Memory B cell (primary cell): Measurements from ENCODE around the gene CIB2.
"Not testable (repeated sequence)": the region's sequence is repeated elsewhere in the genome, so short reads cannot be mapped to it uniquely, and the experiment has no call there.

Source experiments
- ATAC-seq: fragments of 150-1000 bp; cut with Tn5 transposase; 2 replicates; pipeline ENCODE4 v1.10.0; 2021; ENCODE audit warnings: low read depth, mild to moderate bottlenecking, moderate library complexity
- DNase-seq, 2 donors: peaks; one replicate each; pipeline ENCODE4 v3.0.0; 2022; ENCODE audit warnings: low spot score in 2 of 2
- H3K27ac Mint-ChIP-seq: one replicate; pipeline ENCODE4 v1.8.0; 2022; ENCODE audit warnings: mild to moderate bottlenecking, moderate library complexity, mixed read lengths
- H3K27me3 Mint-ChIP-seq: one replicate; pipeline ENCODE4 v1.8.0; 2022; ENCODE audit warnings: mixed read lengths
- H3K36me3 Mint-ChIP-seq: one replicate; pipeline ENCODE4 v1.8.0; 2022; ENCODE audit warnings: mild to moderate bottlenecking, mixed read lengths
- H3K4me1 Mint-ChIP-seq: one replicate; pipeline ENCODE4 v1.8.0; 2022; ENCODE audit warnings: mixed read lengths
- H3K4me3 Mint-ChIP-seq: one replicate; pipeline ENCODE4 v1.8.0; 2022; ENCODE audit warnings: mild to moderate bottlenecking, moderate library complexity, mixed read lengths
- H3K9me3 Mint-ChIP-seq: one replicate; pipeline ENCODE4 v1.8.0; 2022; ENCODE audit warnings: mixed read lengths

The CIB2 gene

GRCh38 chr15:78159395-78159794 is 28.1 kb upstream of the CIB2 start:
- no peak overlapping the region for H3K27ac Mint-ChIP-seq

GRCh38 chr15:78157203-78157602 is 26.0 kb upstream of the CIB2 start:
- Mint-ChIP-seq H3K27ac (no peak overlapping the region), H3K36me3 (peaks cover 19% of the 10 kb centered on the region), H3K4me3 (no peak overlapping the region), H3K4me1 (peaks cover 8% of the 10 kb centered on the region), H3K27me3 (no peaks in the 10 kb centered on the region), H3K9me3 (no peaks in the 10 kb centered on the region)
- DNase-seq (no peak), ATAC-seq (no peak)

More at GRCh38 chr15:78159395-78159794, 28.1 kb upstream of the CIB2 start:
- no peaks in the 10 kb centered on the region for H3K9me3 Mint-ChIP-seq
- peaks cover 2% of the 10 kb centered on the region for H3K4me1 Mint-ChIP-seq
- H3K4me3 Mint-ChIP-seq: no peak overlapping the region
- ATAC-seq (no peak), DNase-seq (no peak)
- H3K36me3 Mint-ChIP-seq: peaks cover 25% of the 10 kb centered on the region
- no peaks in the 10 kb centered on the region for H3K27me3 Mint-ChIP-seq

DNA sequence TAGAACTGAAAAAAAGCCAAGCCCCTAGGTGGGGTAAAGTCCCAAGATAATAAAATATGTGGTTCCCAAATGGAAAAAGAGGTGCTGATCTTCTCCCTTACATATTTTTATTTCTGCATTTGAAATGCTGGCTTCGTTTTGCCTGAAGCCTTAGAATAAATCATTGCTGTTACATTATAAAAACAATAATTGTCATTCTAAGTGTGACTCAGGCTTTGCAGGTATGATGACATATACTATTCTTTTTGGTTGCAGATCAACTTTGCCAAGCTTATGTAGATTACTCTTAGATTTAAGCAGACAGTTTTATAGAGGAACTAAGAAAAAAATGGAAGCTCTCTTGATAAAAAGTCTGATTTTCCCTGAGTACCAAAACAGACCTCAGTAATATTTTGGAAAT is 25.4 kb upstream of the CIB2 start:
- no peaks in the 10 kb centered on the region for H3K27me3 Mint-ChIP-seq
- ATAC-seq (no peak), DNase-seq (no peak)
- H3K27ac Mint-ChIP-seq: no peak overlapping the region
- peaks cover 13% of the 10 kb centered on the region for H3K36me3 Mint-ChIP-seq
- H3K9me3 Mint-ChIP-seq: no peaks in the 10 kb centered on the region
- H3K4me1 Mint-ChIP-seq: peaks cover 8% of the 10 kb centered on the region
- no peak overlapping the region for H3K4me3 Mint-ChIP-seq

DNA sequence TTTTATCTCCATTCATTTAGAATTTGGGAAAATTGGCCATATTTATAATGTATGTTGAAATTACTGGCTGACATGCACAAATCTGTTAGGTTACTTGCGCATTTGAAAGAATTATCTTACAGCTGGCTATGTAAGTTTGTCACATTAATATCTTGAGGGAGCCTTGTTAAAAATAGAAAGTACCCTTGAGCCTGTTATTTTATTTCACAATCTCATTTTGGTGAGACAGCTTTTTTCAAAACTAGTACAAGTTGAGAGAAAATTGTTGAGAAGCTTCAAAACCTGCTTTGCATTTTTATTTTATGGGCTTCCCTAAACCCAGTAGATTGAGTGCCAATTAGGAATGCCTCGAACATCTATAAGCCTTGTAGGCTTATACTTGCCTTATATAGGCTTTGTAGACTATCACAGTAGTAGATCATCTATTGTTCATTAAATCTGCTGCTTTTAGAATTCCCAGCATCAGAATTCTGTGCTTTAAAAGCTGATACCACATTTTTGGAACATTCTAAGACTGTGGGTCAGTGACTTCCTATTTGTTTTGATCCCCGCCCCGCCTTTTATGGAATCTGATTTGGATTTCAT is 24.2 kb upstream of the CIB2 start:
- peaks cover 9% of the 10 kb centered on the region for H3K36me3 Mint-ChIP-seq
- peaks cover 16% of the 10 kb centered on the region for H3K4me1 Mint-ChIP-seq
- H3K27me3 Mint-ChIP-seq: no peaks in the 10 kb centered on the region
- DNase-seq (no peak), ATAC-seq (no peak)
- H3K4me3 Mint-ChIP-seq: no peak overlapping the region
- no peak overlapping the region for H3K27ac Mint-ChIP-seq
- no peaks in the 10 kb centered on the region for H3K9me3 Mint-ChIP-seq

GRCh38 chr15:78154955-78155354 is 23.7 kb upstream of the CIB2 start:
- H3K27me3 Mint-ChIP-seq: no peaks in the 10 kb centered on the region
- peaks cover 19% of the 10 kb centered on the region for H3K4me1 Mint-ChIP-seq
- H3K4me3 Mint-ChIP-seq: no peak overlapping the region
- no peak for ATAC-seq
- no peaks in the 10 kb centered on the region for H3K9me3 Mint-ChIP-seq
- no peak overlapping the region for H3K27ac Mint-ChIP-seq
- no peak for DNase-seq
- H3K36me3 Mint-ChIP-seq: peaks cover 8% of the 10 kb centered on the region

- H3K27me3 Mint-ChIP-seq, H3K9me3 Mint-ChIP-seq, ATAC-seq, DNase-seq, H3K36me3 Mint-ChIP-seq: not testable (repeated sequence)
- peak overlapping the region; percentile 34 for H3K4me3 Mint-ChIP-seq
- H3K4me1 Mint-ChIP-seq: peaks cover 29% of the 10 kb centered on the region
- peak overlapping the region; percentile 93 for H3K27ac Mint-ChIP-seq
Measured at GRCh38 chr15:78151075-78151474, 19.8 kb upstream of the CIB2 start.

DNA sequence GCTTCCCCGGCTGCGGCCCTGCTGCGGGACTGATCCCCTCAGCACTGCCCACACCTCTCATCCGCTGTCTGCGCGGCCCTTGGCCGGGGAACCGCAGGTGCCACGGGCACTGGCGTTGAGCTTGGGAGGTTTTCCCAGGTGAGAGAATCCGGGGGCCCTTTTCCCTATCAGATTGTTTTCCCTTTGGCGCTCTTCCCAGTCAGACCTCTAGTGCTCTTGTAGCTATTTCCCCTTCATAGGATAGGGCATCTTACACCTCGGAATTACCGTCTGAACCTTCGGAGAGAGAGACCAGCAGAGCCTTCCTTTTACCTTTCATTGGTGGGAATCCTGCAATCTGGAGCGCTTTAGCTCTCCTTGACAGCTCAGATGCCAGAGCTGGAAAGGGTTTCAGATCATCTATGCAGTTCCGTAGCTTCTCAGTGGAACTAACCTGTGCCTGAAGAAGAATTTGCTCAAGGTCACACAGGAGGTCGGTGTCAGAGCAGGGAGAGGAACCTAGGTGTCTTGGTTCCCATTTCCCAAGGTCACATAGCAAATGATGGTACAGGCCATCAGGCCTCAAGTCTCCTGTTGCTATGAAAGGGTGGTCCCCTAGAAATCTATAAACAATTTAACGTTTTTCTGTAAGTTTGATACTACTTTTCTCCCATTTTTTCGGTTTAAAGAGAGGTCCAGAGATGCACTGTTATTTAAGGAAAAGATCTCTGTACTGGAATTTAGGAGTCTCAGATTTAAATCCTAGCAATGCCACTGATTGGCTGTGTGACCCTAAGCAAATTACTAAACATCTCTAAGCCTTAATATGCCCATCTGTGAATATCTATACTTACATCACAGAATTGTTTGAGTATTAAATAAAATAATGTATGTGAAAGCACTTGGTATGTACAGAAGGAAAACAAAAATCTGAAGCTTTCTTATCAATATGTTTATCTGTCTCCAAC is 18.8 kb upstream of the CIB2 start:
- Mint-ChIP-seq H3K4me3 (peak overlapping the region; percentile 93), H3K4me1 (peaks cover 29% of the 10 kb centered on the region), H3K27me3 (no peaks in the 10 kb centered on the region), H3K36me3 (peaks cover 3% of the 10 kb centered on the region), H3K9me3 (no peaks in the 10 kb centered on the region), H3K27ac (peak overlapping the region; percentile 93)
- ATAC-seq (no peak), DNase-seq (no peak)

GRCh38 chr15:78149068-78149804 is 18.0 kb upstream of the CIB2 start, which contains the start of gene IDH3A:
Gene IDH3A (plus strand): TSS chr15:78149362. CDS start chr15:78149404, 42 bp downstream.
- H3K27ac Mint-ChIP-seq: peak within 1 kb of the TSS; percentile 93
- H3K9me3 Mint-ChIP-seq: no peaks in the 10 kb centered on the region
- H3K4me1 Mint-ChIP-seq: peaks cover 27% of the 10 kb centered on the region
- peak; percentile 96 to 98 for DNase-seq
- ATAC-seq: peak; percentile 93
- no peaks in the 10 kb centered on the region for H3K27me3 Mint-ChIP-seq
- peaks cover 3% of the 10 kb centered on the region for H3K36me3 Mint-ChIP-seq
- peak within 1 kb of the TSS; percentile 93 for H3K4me3 Mint-ChIP-seq

- H3K4me3 Mint-ChIP-seq: peak overlapping the region; percentile 93
- peak overlapping the region; percentile 90 for H3K27ac Mint-ChIP-seq
- DNase-seq: no peak
- H3K27me3 Mint-ChIP-seq: no peaks in the 10 kb centered on the region
- H3K9me3 Mint-ChIP-seq: no peaks in the 10 kb centered on the region
- peaks cover 3% of the 10 kb centered on the region for H3K36me3 Mint-ChIP-seq
- peaks cover 27% of the 10 kb centered on the region for H3K4me1 Mint-ChIP-seq
- peak; percentile 5 for ATAC-seq
Measured at GRCh38 chr15:78148392-78149067, 17.3 kb upstream of the CIB2 start.

- Mint-ChIP-seq H3K9me3 (no peaks in the 10 kb centered on the region), H3K36me3 (peaks cover 2% of the 10 kb centered on the region), H3K4me1 (peaks cover 24% of the 10 kb centered on the region), H3K4me3 (peak overlapping the region; percentile 55), H3K27me3 (no peaks in the 10 kb centered on the region), H3K27ac (peak overlapping the region; percentile 35)
- ATAC-seq (no peak), DNase-seq (no peak)
Measured at GRCh38 chr15:78147566-78147965, 16.3 kb upstream of the CIB2 start.

- Mint-ChIP-seq H3K4me1 (peaks cover 24% of the 10 kb centered on the region), H3K36me3 (peaks cover 2% of the 10 kb centered on the region), H3K27me3 (no peaks in the 10 kb centered on the region), H3K27ac (no peak overlapping the region), H3K4me3 (no peak overlapping the region), H3K9me3 (no peaks in the 10 kb centered on the region)
- DNase-seq: no peak
- no peak for ATAC-seq
Measured at GRCh38 chr15:78146425-78147154, 15.3 kb upstream of the CIB2 start.

DNA sequence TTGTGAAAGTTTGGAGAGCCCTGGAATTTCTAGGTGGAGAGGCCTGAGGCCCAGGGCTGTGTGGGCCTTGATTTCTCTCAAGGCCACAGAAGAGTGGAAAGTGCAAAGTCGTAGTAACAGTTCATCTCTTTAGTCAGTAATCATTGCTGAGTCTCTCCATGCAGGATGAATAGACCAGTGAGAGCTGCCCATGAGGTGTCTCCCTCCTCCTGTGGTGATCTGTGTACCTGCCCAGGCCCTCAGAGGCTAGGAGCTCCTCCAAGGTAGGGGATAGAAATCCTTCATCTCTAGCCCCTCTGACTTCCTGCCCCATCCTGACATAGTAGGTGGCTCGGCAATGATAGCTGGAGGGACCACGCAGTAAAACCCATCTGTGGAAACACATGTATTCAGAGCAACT is 11.1 kb upstream of the CIB2 start:
- H3K4me3 Mint-ChIP-seq: no peak overlapping the region
- peaks cover 2% of the 10 kb centered on the region for H3K36me3 Mint-ChIP-seq
- no peaks in the 10 kb centered on the region for H3K9me3 Mint-ChIP-seq
- peaks cover 3% of the 10 kb centered on the region for H3K4me1 Mint-ChIP-seq
- no peak overlapping the region for H3K27ac Mint-ChIP-seq
- no peak for ATAC-seq
- H3K27me3 Mint-ChIP-seq: no peaks in the 10 kb centered on the region
- no peak for DNase-seq

DNA sequence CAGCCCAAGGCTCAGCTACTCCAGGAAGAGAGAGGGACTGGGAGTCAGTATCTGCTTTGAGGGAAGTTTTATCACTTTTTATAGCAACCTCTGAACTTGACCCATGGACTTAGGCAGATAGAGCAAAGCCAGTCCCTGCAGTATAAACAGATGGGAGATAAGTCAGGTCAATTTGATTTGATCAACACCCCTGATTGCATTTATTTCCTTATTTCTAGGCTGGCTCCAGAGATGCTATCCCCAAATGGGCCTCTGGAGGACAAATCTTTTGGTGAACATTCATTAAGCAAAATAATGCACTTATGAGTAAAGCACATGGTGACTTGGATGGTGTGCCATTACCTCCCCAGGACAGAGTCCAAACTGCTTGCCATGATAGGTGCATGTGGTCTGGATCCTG is 9.0 kb upstream of the CIB2 start:
- Mint-ChIP-seq H3K27me3 (no peaks in the 10 kb centered on the region), H3K27ac (no peak overlapping the region), H3K4me1 (peaks cover 2% of the 10 kb centered on the region), H3K4me3 (no peak overlapping the region), H3K9me3 (no peaks in the 10 kb centered on the region), H3K36me3 (peaks cover 2% of the 10 kb centered on the region)
- no peak for DNase-seq
- no peak for ATAC-seq
